Measurements from ENCODE around the gene ADGRA1. TPM values are rescaled to one million over a fixed set of nuclear protein-coding genes. Genes with fewer than 3 reads are reported as not detected.

ADGRA1 gene
- total and polyA plus RNA-seq, 2 donors (not counting 3 experiments of a cell fraction or from before 2014, with no cell fraction given), result not detected

- dilution Hi-C loops (cut with MboI; ENCODE audit: extremely low pct_ligation_motif_present, low sequenced_read_pairs) (no loop called here), intact Hi-C loops (cut with micrococcal nuclease) (no loop called here)
- Histone ChIP-seq H3K4me1 (ENCODE audit: control insufficient read depth, extremely low read depth, insufficient read depth, low read length) (no peaks in the 10 kb centered on the region), H2AFZ (ENCODE audit: low read depth, low read length) (no peak overlapping the region), H3K79me2 (ENCODE audit: control insufficient read depth, insufficient read depth, low read length) (no peaks in the 10 kb centered on the region), H3K36me3 (ENCODE audit: control insufficient read depth in 2 of 2, extremely low read depth in 1 of 2, insufficient read depth in 2 of 2, low read length in 2 of 2) (no peaks in the 10 kb centered on the region), H3K9me1 (replicated peaks; ENCODE audit: control insufficient read depth, extremely low read depth, insufficient read depth, low read length) (no peaks in the 10 kb centered on the region), H3K4me2 (ENCODE audit: insufficient read depth, low read length) (no peak overlapping the region), H4K20me1 (replicated peaks; ENCODE audit: control insufficient read depth, extremely low read depth, insufficient read depth, low read length) (no peaks in the 10 kb centered on the region), H3K9ac (replicated peaks; ENCODE audit: extremely low read depth, insufficient read depth, low read length) (no peak overlapping the region), H3K4me3 (replicated peaks in 1 of 3; ENCODE audit: insufficient read depth in 1 of 3, low read depth in 1 of 3, low read length in 3 of 3) (no peak overlapping the region), H3K27ac (ENCODE audit: insufficient read depth, low read depth, low read length) (no peak overlapping the region), H3K27me3 (ENCODE audit: control insufficient read depth in 2 of 2, insufficient read depth in 2 of 2, low read length in 2 of 2) (no peaks in the 10 kb centered on the region), H3K9me3 (replicated peaks; ENCODE audit: control insufficient read depth, insufficient read depth, low read length) (no peaks in the 10 kb centered on the region)
- TF ChIP-seq POLR2A (IDR thresholded peaks at IDR 0.05; ENCODE audit: low read depth, low read length), result no peak
- TF ChIP-seq, protein P1, sequence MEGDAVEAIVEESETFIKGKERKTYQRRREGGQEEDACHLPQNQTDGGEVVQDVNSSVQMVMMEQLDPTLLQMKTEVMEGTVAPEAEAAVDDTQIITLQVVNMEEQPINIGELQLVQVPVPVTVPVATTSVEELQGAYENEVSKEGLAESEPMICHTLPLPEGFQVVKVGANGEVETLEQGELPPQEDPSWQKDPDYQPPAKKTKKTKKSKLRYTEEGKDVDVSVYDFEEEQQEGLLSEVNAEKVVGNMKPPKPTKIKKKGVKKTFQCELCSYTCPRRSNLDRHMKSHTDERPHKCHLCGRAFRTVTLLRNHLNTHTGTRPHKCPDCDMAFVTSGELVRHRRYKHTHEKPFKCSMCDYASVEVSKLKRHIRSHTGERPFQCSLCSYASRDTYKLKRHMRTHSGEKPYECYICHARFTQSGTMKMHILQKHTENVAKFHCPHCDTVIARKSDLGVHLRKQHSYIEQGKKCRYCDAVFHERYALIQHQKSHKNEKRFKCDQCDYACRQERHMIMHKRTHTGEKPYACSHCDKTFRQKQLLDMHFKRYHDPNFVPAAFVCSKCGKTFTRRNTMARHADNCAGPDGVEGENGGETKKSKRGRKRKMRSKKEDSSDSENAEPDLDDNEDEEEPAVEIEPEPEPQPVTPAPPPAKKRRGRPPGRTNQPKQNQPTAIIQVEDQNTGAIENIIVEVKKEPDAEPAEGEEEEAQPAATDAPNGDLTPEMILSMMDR (IDR thresholded peaks at IDR 0.05; ENCODE audit: extremely low read depth in 1 of 2, insufficient read depth in 1 of 2, low read depth in 1 of 2, low read length in 2 of 2), result no peak
- TF ChIP-seq GATA2 (IDR thresholded peaks at IDR 0.05; ENCODE audit: insufficient read depth, insufficient read length, low read depth, low read length), result no peak
- no peak for TF ChIP-seq POLR2AphosphoS5 (IDR thresholded peaks at IDR 0.05; ENCODE audit: insufficient read depth, low read depth, low read length)
- TF ChIP-seq, protein P2, sequence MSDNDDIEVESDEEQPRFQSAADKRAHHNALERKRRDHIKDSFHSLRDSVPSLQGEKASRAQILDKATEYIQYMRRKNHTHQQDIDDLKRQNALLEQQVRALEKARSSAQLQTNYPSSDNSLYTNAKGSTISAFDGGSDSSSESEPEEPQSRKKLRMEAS (IDR thresholded peaks at IDR 0.05; ENCODE audit: insufficient read depth, insufficient read length), result no peak
- no peak for TF ChIP-seq MYC (IDR thresholded peaks at IDR 0.05; ENCODE audit: low read depth, low read length)
- TF ChIP-seq JUN (IDR thresholded peaks at IDR 0.05; ENCODE audit: borderline replicate concordance, insufficient read depth, insufficient read length, low read depth), result no peak
- TF ChIP-seq EZH2 (IDR thresholded peaks at IDR 0.05; ENCODE audit: borderline replicate concordance, low read depth, low read length, severe bottlenecking), result no peak
- no peak for TF ChIP-seq FOS (IDR thresholded peaks at IDR 0.05; ENCODE audit: borderline replicate concordance, insufficient read depth, low read length)
- BruUV-seq (replicated peaks), result no TSS peak
- DNase-seq (ENCODE audit: low read depth, low spot score) (no peak), FAIRE-seq (no peak)
- POLR2A ChIA-PET, result no interaction called here
- CTCF ChIA-PET, result no interaction called here
Observed at GRCh38 chr10:133098426-133099124, 10.9 kb downstream of the ADGRA1 start.
